Nephron progenitor cell (in vitro differentiated cells): ENCODE results near the gene CACNA1D.

Experiments
- DNase-seq: peaks from one replicate; pipeline ENCODE4 v3.0.0; 2021
- H3K27ac Mint-ChIP-seq: 2 replicates; pipeline ENCODE4 v1.8.0; 2021; ENCODE audit warnings: mild to moderate bottlenecking, moderate library complexity, mixed read lengths
- H3K27me3 Mint-ChIP-seq: 2 replicates; pipeline ENCODE4 v1.8.0; 2021; ENCODE audit warnings: mild to moderate bottlenecking, low read depth, mixed read lengths; ENCODE audit not compliant: poor library complexity
- H3K36me3 Mint-ChIP-seq: 2 replicates; pipeline ENCODE4 v1.8.0; 2021; ENCODE audit warnings: low read depth, mixed read lengths
- H3K4me1 Mint-ChIP-seq: 2 replicates; pipeline ENCODE4 v1.8.0; 2021; ENCODE audit warnings: mixed read lengths
- H3K4me3 Mint-ChIP-seq: 2 replicates; pipeline ENCODE4 v1.8.0; 2021; ENCODE audit warnings: mild to moderate bottlenecking, moderate library complexity, mixed read lengths
- H3K9me3 Mint-ChIP-seq: 2 replicates; pipeline ENCODE4 v1.8.0; 2021; ENCODE audit warnings: mild to moderate bottlenecking, moderate library complexity, mixed read lengths
- TF ChIP-seq, protein P1 (sequence below): fragments of 200-600 bp; sonication (generic); IDR thresholded peaks from 2 replicates; pipeline ENCODE4 v1.5.0; 2021; ENCODE audit warnings: antibody characterized with exemption

The CACNA1D gene

GRCh38 chr3:53849916-53850315 lies 355.5 kb downstream of the CACNA1D start:
- peaks cover 4% of the 10 kb centered on the region for H3K4me1 Mint-ChIP-seq
- no peak for DNase-seq
- peaks cover 37% of the 10 kb centered on the region for H3K27me3 Mint-ChIP-seq
- H3K36me3 Mint-ChIP-seq: no peaks in the 10 kb centered on the region
- TF ChIP-seq, protein P1, sequence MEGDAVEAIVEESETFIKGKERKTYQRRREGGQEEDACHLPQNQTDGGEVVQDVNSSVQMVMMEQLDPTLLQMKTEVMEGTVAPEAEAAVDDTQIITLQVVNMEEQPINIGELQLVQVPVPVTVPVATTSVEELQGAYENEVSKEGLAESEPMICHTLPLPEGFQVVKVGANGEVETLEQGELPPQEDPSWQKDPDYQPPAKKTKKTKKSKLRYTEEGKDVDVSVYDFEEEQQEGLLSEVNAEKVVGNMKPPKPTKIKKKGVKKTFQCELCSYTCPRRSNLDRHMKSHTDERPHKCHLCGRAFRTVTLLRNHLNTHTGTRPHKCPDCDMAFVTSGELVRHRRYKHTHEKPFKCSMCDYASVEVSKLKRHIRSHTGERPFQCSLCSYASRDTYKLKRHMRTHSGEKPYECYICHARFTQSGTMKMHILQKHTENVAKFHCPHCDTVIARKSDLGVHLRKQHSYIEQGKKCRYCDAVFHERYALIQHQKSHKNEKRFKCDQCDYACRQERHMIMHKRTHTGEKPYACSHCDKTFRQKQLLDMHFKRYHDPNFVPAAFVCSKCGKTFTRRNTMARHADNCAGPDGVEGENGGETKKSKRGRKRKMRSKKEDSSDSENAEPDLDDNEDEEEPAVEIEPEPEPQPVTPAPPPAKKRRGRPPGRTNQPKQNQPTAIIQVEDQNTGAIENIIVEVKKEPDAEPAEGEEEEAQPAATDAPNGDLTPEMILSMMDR: no peak
- H3K27ac Mint-ChIP-seq: no peak overlapping the region
- no peaks in the 10 kb centered on the region for H3K9me3 Mint-ChIP-seq
- H3K4me3 Mint-ChIP-seq: no peak overlapping the region

DNA sequence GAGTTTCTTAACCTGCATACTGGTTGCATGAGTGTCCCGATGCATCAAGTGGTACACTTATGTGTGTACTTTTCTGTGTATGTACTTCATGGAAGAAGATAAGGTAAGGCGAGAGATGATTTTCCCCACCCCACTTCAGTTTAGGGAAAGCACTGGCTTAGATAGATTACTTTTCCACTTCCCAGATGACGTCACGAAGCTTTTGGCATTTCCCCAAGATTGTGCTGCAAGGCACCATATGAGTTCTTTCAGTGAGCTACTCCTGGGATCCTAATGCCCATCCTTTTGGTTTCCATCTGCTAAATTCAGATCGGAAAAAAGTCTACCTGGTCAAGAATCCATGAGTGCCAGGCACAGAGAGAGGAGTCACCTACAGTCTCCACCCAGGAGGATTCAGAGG lies 356.5 kb downstream of the CACNA1D start:
- H3K27ac Mint-ChIP-seq: no peak overlapping the region
- peaks cover 6% of the 10 kb centered on the region for H3K4me1 Mint-ChIP-seq
- H3K9me3 Mint-ChIP-seq: no peaks in the 10 kb centered on the region
- no peak for DNase-seq
- TF ChIP-seq, protein P1: no peak
- no peak overlapping the region for H3K4me3 Mint-ChIP-seq
- no peaks in the 10 kb centered on the region for H3K36me3 Mint-ChIP-seq
- peaks cover 29% of the 10 kb centered on the region for H3K27me3 Mint-ChIP-seq

GRCh38 chr3:53856964-53857363 lies 362.6 kb downstream of the CACNA1D start:
- H3K36me3 Mint-ChIP-seq: peaks cover 32% of the 10 kb centered on the region
- no peak overlapping the region for H3K4me3 Mint-ChIP-seq

GRCh38 chr3:53858096-53858741 lies 363.8 kb downstream of the CACNA1D start:
- Mint-ChIP-seq H3K4me1 (peaks cover 25% of the 10 kb centered on the region), H3K27me3 (peaks cover 8% of the 10 kb centered on the region), H3K36me3 (peaks cover 44% of the 10 kb centered on the region), H3K27ac (peak overlapping the region; percentile 98), H3K9me3 (no peaks in the 10 kb centered on the region), H3K4me3 (no peak overlapping the region)
- DNase-seq: no peak
- TF ChIP-seq, protein P1: no peak

More at GRCh38 chr3:53856964-53857363, 362.6 kb downstream of the CACNA1D start:
- peaks cover 8% of the 10 kb centered on the region for H3K27me3 Mint-ChIP-seq
- peaks cover 20% of the 10 kb centered on the region for H3K4me1 Mint-ChIP-seq
- TF ChIP-seq, protein P1: no peak
- H3K9me3 Mint-ChIP-seq: no peaks in the 10 kb centered on the region
- DNase-seq: no peak
- H3K27ac Mint-ChIP-seq: no peak overlapping the region

DNA sequence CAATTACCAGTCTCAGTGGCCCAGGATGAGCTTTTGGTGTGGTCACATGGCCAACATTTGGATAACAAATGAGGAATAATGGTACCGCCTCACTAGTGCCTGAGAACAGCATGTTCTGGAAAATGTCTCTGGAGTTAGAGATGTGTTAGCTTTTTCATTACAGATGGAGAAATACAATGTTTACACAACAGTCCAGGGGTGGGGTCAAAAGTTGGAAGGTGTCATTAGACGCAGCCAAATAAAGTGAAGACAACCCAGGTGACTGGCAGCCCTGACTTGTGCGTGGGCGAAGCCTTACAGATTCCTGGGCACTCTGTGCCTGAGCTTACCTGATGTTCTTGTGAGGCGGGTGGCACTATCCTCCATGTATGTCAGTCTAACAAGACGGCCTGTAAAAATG lies 364.8 kb downstream of the CACNA1D start:
- TF ChIP-seq, protein P1: no peak
- H3K9me3 Mint-ChIP-seq: no peaks in the 10 kb centered on the region
- peaks cover 25% of the 10 kb centered on the region for H3K4me1 Mint-ChIP-seq
- H3K27ac Mint-ChIP-seq: no peak overlapping the region
- peaks cover 8% of the 10 kb centered on the region for H3K27me3 Mint-ChIP-seq
- no peak overlapping the region for H3K4me3 Mint-ChIP-seq
- no peak for DNase-seq
- peaks cover 50% of the 10 kb centered on the region for H3K36me3 Mint-ChIP-seq

DNA sequence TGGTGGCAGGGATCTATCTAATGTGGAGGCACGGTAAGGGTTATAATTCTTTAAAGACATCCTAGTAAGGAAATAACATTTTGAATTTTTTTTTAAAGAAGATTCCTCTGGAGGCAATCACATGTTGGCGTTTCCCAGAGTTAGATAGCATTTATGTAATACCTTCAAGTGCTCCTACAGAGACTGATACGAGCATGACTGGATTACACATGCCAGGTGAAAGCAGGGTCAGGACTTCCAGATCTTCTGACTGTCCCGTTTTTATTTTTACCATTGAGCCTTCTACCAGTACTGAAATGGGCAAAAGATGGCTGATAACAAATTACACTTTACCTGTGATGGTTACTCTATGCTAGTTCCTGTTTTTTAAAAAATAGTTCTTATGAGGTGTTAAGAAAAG lies 365.8 kb downstream of the CACNA1D start:
- TF ChIP-seq, protein P1: no peak
- Mint-ChIP-seq H3K27ac (no peak overlapping the region), H3K9me3 (no peaks in the 10 kb centered on the region), H3K36me3 (peaks cover 59% of the 10 kb centered on the region), H3K27me3 (peaks cover 8% of the 10 kb centered on the region), H3K4me3 (no peak overlapping the region), H3K4me1 (peaks cover 25% of the 10 kb centered on the region)
- DNase-seq: no peak
